WERI-Rb-1 (cell line): ENCODE results near the gene STYXL1.
"Not testable (repeated sequence)": the region's sequence is repeated elsewhere in the genome, so short reads cannot be mapped to it uniquely, and the experiment has no call there.

ENCODE experiments used
- DNase-seq: peaks from one replicate; pipeline ENCODE4 v3.0.0-alpha.2; 2020
- H3K27ac ChIP-seq: fragments of 250-450 bp; sonication (Bioruptor Pico); 2 replicates; pipeline ENCODE4 v1.5.1; 2020; ENCODE audit warnings: mild to moderate bottlenecking, moderate library complexity
- H3K27me3 ChIP-seq: fragments of 250-450 bp; sonication (Bioruptor Pico); 2 replicates; pipeline ENCODE4 v1.5.1; 2021; ENCODE audit warnings: mild to moderate bottlenecking, low read depth, moderate library complexity; ENCODE audit not compliant: insufficient read depth, severe bottlenecking
- H3K36me3 ChIP-seq: fragments of 250-450 bp; sonication (Bioruptor Pico); 2 replicates; pipeline ENCODE4 v1.5.1; 2020; ENCODE audit warnings: mild to moderate bottlenecking, moderate library complexity
- H3K4me3 ChIP-seq: 2 replicates; pipeline ENCODE4 v1.5.1; 2011; ENCODE audit warnings: low read depth, mild to moderate bottlenecking, control low read depth, low read length
- H3K9me3 ChIP-seq: fragments of 250-450 bp; sonication (Bioruptor Pico); 2 replicates; pipeline ENCODE4 v1.5.1; 2021; ENCODE audit warnings: mild to moderate bottlenecking, moderate library complexity; ENCODE audit not compliant: severe bottlenecking
- TF ChIP-seq, protein P1 (sequence below): IDR thresholded peaks from 2 replicates; pipeline ENCODE4 v1.5.1; 2011; ENCODE audit warnings: low read depth, mild to moderate bottlenecking, control low read depth, inconsistent platforms, low read length

Gene STYXL1

DNA sequence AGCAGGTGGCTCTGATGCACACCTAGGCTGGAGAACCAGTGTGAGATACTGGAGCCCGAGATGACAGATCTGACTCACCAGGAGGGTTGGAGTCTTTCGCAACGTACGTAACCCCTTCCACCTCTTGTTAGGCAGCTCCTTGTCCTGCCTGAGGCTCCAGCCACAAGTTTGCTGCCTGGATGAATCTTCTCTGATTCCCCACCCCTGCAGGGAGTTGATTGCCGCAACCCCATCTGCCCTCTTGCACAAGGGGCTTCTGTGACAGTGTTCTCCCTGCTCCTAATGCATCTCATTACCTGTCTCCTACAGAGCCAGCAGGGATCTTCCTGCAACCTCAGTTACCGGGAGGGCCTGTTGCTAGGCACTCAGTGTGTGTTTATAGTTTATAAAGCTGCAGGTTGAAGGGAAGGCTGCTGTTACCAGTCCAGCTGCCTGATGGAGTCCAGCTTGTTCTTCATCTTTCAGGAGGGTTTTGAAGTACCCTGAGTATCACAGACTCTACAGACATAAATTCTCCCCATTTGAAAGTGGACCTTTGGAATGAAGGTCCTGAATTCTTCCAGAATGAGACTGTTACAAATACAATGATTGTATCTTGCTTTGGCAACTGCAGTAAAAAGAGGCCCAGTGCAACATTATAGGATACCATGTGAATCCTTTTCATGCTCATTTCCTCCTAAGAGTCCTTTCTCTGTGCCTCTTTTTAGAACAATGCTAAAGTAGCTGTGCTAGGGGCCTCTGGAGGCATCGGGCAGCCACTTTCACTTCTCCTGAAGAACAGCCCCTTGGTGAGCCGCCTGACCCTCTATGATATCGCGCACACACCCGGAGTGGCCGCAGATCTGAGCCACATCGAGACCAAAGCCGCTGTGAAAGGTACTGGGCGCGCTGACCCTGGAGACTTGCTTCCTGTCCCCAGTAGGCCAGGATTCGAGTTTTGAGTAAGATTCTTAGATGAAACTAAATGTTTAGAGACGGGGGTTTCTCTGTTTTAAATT, 6.6 kb upstream of the STYXL1 start:
- no peak overlapping the region for H3K4me3 ChIP-seq
- TF ChIP-seq, protein P1, sequence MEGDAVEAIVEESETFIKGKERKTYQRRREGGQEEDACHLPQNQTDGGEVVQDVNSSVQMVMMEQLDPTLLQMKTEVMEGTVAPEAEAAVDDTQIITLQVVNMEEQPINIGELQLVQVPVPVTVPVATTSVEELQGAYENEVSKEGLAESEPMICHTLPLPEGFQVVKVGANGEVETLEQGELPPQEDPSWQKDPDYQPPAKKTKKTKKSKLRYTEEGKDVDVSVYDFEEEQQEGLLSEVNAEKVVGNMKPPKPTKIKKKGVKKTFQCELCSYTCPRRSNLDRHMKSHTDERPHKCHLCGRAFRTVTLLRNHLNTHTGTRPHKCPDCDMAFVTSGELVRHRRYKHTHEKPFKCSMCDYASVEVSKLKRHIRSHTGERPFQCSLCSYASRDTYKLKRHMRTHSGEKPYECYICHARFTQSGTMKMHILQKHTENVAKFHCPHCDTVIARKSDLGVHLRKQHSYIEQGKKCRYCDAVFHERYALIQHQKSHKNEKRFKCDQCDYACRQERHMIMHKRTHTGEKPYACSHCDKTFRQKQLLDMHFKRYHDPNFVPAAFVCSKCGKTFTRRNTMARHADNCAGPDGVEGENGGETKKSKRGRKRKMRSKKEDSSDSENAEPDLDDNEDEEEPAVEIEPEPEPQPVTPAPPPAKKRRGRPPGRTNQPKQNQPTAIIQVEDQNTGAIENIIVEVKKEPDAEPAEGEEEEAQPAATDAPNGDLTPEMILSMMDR, result no peak
- no peak overlapping the region for H3K27ac ChIP-seq
- H3K9me3 ChIP-seq, result no peaks in the 10 kb centered on the region
- DNase-seq, result no peak
- H3K36me3 ChIP-seq, result peaks cover 71% of the 10 kb centered on the region
- no peaks in the 10 kb centered on the region for H3K27me3 ChIP-seq

DNA sequence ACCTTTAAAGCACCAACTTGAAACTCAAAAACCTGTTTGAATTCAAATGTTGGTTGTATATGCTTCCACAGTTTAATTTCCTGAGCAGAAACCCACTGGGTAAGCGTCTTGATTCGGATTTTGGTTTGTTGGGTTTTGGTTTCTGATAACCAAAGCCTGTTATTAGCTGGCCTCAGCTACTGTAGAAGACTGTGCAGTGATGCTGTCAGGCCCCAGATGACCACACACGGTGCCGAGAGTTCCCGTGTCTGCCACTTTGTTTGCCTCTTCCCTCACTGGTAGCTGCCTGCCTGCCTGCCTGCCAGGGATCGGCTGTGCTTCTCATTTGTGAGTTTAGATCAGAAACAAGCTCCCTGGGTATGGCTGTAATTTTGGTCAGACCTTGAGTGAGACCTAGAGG, 5.7 kb upstream of the STYXL1 start:
- Histone ChIP-seq H3K27me3 (no peaks in the 10 kb centered on the region), H3K9me3 (no peaks in the 10 kb centered on the region), H3K27ac (no peak overlapping the region), H3K36me3 (peaks cover 61% of the 10 kb centered on the region), H3K4me3 (no peak overlapping the region)
- DNase-seq, result no peak
- TF ChIP-seq, protein P1, result no peak

DNA sequence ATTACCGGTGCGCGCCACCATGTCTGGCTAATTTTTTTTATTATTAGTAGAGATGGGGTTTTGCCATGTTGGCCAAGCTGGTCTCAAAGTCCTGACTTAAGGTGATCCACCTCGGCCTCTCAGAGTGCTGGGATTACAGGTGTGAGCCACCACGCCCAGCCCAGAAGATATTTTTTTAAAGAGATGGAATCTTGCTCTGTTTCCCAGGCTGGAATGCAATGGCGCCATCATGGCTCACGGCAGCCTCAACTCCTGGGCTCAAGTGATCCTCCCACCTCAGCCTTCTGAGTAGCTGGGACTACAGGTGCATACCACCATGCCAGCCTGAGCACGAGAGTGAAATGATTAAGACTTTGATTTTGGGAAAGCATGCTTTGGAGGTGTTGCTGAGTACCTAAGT, 4.9 kb upstream of the STYXL1 start:
- not testable (repeated sequence) for H3K27ac ChIP-seq, DNase-seq, H3K9me3 ChIP-seq, H3K27me3 ChIP-seq, H3K4me3 ChIP-seq
- H3K36me3 ChIP-seq, result peaks cover 56% of the 10 kb centered on the region

DNA sequence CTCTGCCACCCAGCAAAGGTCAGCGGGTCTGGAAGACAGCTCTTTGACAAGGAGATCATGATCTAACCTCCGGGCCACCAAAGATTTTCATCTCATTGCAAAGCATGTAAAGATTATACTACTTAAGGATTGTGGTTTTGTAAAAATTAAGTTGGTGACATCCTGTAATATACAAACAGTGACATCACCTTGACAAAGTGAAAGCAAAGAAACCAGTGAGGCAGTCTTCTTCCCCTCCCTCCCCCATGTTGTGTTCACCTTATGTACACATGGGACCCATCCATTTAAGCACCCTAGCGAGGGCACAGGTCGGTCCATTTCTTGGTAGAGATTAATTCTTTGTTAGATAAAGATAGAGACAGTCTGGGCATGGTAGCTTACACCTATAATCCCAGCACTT, 4.0 kb upstream of the STYXL1 start:
- TF ChIP-seq, protein P1, result no peak
- no peaks in the 10 kb centered on the region for H3K9me3 ChIP-seq
- H3K36me3 ChIP-seq, result peaks cover 52% of the 10 kb centered on the region
- H3K4me3 ChIP-seq, result no peak overlapping the region
- DNase-seq, result no peak
- H3K27me3 ChIP-seq, result no peaks in the 10 kb centered on the region
- no peak overlapping the region for H3K27ac ChIP-seq

DNA sequence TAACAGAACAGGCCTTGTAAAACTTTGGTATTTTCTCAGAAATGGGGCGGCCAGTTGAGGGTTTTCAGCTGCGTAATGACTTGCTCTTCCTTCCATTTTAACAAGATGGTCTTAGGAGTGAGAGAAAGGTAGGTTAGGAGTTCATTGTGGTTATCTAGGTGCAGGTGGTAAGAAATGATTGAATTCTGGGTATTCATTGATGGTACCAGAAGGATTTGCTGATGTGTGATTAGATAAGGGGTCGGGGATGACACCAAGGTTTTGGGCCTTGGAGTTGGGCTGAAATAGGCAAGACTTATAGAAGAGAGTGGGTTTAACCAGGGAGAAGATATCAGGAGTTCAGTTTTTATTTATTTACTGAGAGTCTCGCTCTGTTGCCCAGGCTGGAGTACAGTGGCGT, 2.7 kb upstream of the STYXL1 start:
- DNase-seq, result no peak
- TF ChIP-seq, protein P1, result no peak

DNA sequence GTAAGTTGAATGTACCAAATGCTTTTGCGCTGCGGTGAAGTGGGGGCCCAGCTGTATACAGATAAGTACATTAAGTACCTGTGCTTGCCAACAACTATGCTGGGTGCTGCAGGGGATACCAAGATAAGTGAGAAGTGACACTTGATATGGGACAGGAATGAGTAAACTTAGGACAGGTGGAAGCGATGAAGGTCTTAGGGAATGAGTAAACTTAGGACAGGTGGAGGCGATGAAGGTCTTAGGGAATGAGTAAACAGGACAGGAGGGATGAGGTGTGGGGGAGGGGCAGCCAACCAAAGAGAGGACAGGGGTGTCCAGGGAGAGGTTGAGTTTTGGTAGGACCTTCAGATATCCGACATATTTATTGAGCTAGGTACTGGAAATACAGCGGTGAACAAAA, 1.5 kb upstream of the STYXL1 start:
- Histone ChIP-seq H3K27ac (no peak overlapping the region; the same call in 1 of the 2 replicates), H3K4me3 (no peak overlapping the region; the same call in 1 of the 2 replicates), H3K9me3 (no peaks in the 10 kb centered on the region), H3K27me3 (no peaks in the 10 kb centered on the region), H3K36me3 (peaks cover 39% of the 10 kb centered on the region)
- TF ChIP-seq, protein P1, result no peak
- DNase-seq, result no peak

More for the DNA sequence above, 2.7 kb upstream of the STYXL1 start:
- no peaks in the 10 kb centered on the region for H3K9me3 ChIP-seq
- no peak overlapping the region for H3K4me3 ChIP-seq
- no peaks in the 10 kb centered on the region for H3K27me3 ChIP-seq
- no peak overlapping the region for H3K27ac ChIP-seq
- peaks cover 48% of the 10 kb centered on the region for H3K36me3 ChIP-seq
